Neural crest cell (in vitro differentiated cells): ENCODE results near the gene THOC1. TPM values are rescaled to one million over a fixed set of nuclear protein-coding genes. Genes with fewer than 3 reads are reported as not detected.

Experiments
- DNase-seq: peaks from one replicate; pipeline ENCODE4 v3.0.0; 2021; ENCODE audit warnings: low read depth, mixed read lengths, low spot score
- H3K27ac Mint-ChIP-seq: one replicate; pipeline ENCODE4 v1.8.0; 2021; ENCODE audit warnings: mild to moderate bottlenecking, mixed read lengths; ENCODE audit not compliant: unreplicated experiment
- H3K27me3 Mint-ChIP-seq: 2 replicates; pipeline ENCODE4 v1.8.0; 2021; ENCODE audit warnings: low read depth, mild to moderate bottlenecking, mixed read lengths
- H3K36me3 Mint-ChIP-seq: 2 replicates; pipeline ENCODE4 v1.8.0; 2021; ENCODE audit warnings: low read depth, mild to moderate bottlenecking, mixed read lengths
- H3K4me1 Mint-ChIP-seq: 2 replicates; pipeline ENCODE4 v1.8.0; 2021; ENCODE audit warnings: mixed read lengths
- H3K4me3 Mint-ChIP-seq: one replicate; pipeline ENCODE4 v1.8.0; 2021; ENCODE audit warnings: mild to moderate bottlenecking, mixed read lengths
- H3K9me3 Mint-ChIP-seq: 2 replicates; pipeline ENCODE4 v1.8.0; 2021; ENCODE audit warnings: mixed read lengths
- total RNA-seq: library from RNA; stranded (reverse); gene quantifications from 2 replicates; pipeline ENCODE4 v1.2.1, GENCODE V29; 2021
- TF ChIP-seq, protein P1 (sequence below): fragments of 200-600 bp; sonication (generic); conservative IDR thresholded peaks from 2 replicates; pipeline ENCODE4 v1.5.0; 2021; ENCODE audit warnings: antibody characterized with exemption, mild to moderate bottlenecking

THOC1 gene
- total RNA-seq, 1 donor from 2014 or later: 77.5 TPM

DNA sequence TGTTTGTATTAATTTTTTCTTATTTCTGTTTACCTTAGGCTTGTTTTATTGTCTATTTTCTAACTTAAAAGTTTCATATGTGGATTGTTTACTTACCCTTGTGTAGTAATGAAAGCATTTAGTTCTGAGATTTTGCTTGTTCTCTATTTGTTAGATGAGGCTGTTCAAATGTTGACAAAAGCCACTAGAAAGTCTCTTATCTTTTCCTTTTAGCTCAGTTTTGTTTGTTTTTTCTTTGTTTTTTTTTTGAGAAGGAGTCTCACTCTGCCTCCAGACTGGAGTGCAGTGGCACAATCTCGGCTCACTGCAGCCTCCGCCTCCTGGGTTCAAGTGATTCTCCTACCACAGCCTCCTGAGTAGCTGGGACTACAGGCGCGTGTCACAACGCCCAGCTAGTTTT is 78.6 kb downstream of the THOC1 start:
- Mint-ChIP-seq H3K4me3 (no peak overlapping the region), H3K27ac (no peak overlapping the region), H3K9me3 (no peaks in the 10 kb centered on the region), H3K27me3 (no peaks in the 10 kb centered on the region), H3K4me1 (no peaks in the 10 kb centered on the region), H3K36me3 (no peaks in the 10 kb centered on the region)
- TF ChIP-seq, protein P1, sequence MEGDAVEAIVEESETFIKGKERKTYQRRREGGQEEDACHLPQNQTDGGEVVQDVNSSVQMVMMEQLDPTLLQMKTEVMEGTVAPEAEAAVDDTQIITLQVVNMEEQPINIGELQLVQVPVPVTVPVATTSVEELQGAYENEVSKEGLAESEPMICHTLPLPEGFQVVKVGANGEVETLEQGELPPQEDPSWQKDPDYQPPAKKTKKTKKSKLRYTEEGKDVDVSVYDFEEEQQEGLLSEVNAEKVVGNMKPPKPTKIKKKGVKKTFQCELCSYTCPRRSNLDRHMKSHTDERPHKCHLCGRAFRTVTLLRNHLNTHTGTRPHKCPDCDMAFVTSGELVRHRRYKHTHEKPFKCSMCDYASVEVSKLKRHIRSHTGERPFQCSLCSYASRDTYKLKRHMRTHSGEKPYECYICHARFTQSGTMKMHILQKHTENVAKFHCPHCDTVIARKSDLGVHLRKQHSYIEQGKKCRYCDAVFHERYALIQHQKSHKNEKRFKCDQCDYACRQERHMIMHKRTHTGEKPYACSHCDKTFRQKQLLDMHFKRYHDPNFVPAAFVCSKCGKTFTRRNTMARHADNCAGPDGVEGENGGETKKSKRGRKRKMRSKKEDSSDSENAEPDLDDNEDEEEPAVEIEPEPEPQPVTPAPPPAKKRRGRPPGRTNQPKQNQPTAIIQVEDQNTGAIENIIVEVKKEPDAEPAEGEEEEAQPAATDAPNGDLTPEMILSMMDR: no peak
- no peak for DNase-seq

DNA sequence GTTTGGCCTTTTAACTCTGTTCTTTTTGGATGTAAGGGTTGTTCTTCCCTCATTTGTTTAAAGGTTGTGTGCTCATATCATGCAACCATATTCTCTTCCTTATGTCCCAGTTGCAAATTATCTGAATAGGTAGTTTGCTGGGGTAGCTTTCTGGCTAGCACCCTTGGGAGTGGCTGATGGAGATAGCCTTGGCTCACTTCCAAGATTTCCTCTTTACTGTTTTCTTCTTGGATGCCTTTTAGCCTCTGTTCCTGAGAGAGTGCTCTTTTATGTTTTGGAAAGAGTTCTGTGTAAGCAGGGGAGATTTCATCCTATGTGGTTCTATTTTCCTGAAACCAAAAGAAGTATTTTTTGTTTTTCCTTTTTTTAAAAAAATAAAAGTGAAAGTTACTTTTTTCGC is 84.1 kb downstream of the THOC1 start:
- H3K9me3 Mint-ChIP-seq: no peaks in the 10 kb centered on the region
- TF ChIP-seq, protein P1: no peak
- no peaks in the 10 kb centered on the region for H3K27me3 Mint-ChIP-seq
- H3K36me3 Mint-ChIP-seq: peaks cover 7% of the 10 kb centered on the region
- no peak overlapping the region for H3K27ac Mint-ChIP-seq
- no peak overlapping the region for H3K4me3 Mint-ChIP-seq
- no peak for DNase-seq
- no peaks in the 10 kb centered on the region for H3K4me1 Mint-ChIP-seq

DNA sequence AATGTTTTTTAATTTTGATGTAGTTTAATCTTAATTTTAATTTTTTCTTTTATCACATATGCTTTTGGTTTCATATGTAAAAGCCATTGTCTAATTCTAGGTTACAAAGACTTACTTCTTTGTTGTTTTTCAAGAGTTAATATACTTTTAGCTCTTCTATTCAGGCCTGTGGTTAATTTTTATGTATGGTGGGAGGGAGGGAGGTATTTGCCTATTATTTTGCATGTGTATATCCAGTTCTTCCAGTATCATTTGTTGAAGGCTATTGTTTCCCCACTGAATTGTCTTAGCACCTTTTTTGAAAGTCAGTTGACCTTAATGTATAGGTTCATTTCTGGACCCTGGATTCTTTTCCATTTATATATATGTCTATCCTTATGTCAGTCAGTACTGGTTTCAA is 86.1 kb downstream of the THOC1 start:
- no peak overlapping the region for H3K27ac Mint-ChIP-seq
- H3K4me3 Mint-ChIP-seq: no peak overlapping the region
- no peak for DNase-seq
- H3K36me3 Mint-ChIP-seq: peaks cover 7% of the 10 kb centered on the region
- no peaks in the 10 kb centered on the region for H3K4me1 Mint-ChIP-seq
- no peaks in the 10 kb centered on the region for H3K9me3 Mint-ChIP-seq
- TF ChIP-seq, protein P1: no peak
- H3K27me3 Mint-ChIP-seq: no peaks in the 10 kb centered on the region

DNA sequence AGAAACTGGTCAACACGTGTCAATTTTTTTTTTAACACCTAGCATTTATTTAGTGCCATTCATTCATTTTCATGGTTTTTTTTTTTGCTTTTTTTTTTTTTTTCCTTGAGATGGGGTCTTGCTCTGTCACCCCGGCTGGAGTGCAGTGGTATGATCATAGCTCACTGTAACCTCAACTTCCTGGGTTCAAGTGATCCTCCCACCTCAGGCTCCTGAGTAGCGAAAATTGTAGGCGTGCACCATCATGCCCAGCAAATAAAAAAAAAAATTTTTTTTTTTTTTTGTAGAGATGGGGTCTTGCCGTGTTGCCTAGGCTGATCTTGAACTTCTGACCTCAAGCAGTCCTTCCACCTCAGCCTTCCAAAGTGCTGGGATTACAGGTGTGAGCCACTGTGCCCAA is 88.3 kb downstream of the THOC1 start:
- TF ChIP-seq, protein P1: no peak
- peaks cover 9% of the 10 kb centered on the region for H3K36me3 Mint-ChIP-seq
- no peaks in the 10 kb centered on the region for H3K27me3 Mint-ChIP-seq
- peaks cover 4% of the 10 kb centered on the region for H3K4me1 Mint-ChIP-seq
- no peak overlapping the region for H3K27ac Mint-ChIP-seq
- no peaks in the 10 kb centered on the region for H3K9me3 Mint-ChIP-seq
- DNase-seq: no peak
- no peak overlapping the region for H3K4me3 Mint-ChIP-seq

DNA sequence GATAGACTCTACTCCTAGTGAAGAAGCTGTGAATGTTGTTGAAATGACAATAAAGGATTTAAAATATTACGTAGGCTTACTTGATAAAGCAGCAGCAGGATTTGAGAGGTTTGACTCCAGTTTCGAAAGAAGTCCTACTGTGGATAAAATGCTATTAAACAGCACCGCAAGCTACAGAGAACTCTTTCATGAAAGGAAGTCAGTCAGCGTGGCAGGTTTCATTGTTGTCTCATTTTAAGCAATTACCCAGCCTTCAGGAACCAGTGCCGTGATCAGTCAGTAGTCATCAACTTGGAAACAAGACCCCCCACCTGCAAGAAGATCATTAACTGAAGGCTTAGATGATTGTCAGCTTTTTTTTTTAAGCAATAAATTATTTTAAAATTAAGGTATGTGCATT is 95.5 kb downstream of the THOC1 start:
- H3K4me3 Mint-ChIP-seq: no peak overlapping the region
- no peaks in the 10 kb centered on the region for H3K27me3 Mint-ChIP-seq
- H3K36me3 Mint-ChIP-seq: peaks cover 21% of the 10 kb centered on the region
- H3K4me1 Mint-ChIP-seq: peaks cover 17% of the 10 kb centered on the region
- DNase-seq: no peak
- TF ChIP-seq, protein P1: no peak
- no peak overlapping the region for H3K27ac Mint-ChIP-seq
- no peaks in the 10 kb centered on the region for H3K9me3 Mint-ChIP-seq

Other genes starting within 250 kb of the THOC1 start
- gene TUBB8B, start 218.4 kb downstream of the THOC1 start, total RNA-seq: not detected in 2 replicates
- gene USP14, start 109.5 kb downstream of the THOC1 start, total RNA-seq: 74.9 and 75.0 TPM in 2 replicates
- 1.7 and 2.0 TPM in 2 replicates for gene COLEC12, start 232.7 kb upstream of the THOC1 start, total RNA-seq